HG02852 (cell line): ENCODE results near the gene RGS17.
"Not testable (repeated sequence)": the region's sequence is repeated elsewhere in the genome, so short reads cannot be mapped to it uniquely, and the experiment has no call there.

ENCODE experiments used
- ATAC-seq: cut with Tn5 transposase; IDR thresholded peaks from one replicate; pipeline ENCODE4 v1.9.1; 2021; ENCODE audit warnings: mild to moderate bottlenecking, moderate library complexity; ENCODE audit not compliant: unreplicated experiment

RGS17 gene

GRCh38 chr6:152999538-152999937 lies 131.5 kb downstream of the RGS17 start:
- ATAC-seq = not testable (repeated sequence)

DNA sequence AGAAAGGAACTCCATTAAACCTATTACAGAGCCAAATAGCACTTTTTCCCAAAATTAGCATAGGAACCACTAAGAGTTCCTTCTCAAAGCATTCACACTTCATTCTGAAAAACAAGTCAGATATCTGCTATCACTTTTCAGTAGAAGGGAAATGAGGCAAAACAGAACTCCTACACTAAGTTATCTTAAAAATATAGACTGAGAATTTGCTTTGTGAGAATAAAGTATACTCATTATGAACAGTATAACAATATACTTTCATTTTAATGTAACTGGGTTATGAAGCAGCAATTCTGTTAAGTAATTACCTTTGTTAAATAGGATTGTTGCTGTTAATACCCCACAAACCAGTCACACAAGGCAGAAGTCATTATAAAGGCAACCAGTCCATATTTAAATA lies 137.2 kb downstream of the RGS17 start:
- no peak for ATAC-seq

DNA sequence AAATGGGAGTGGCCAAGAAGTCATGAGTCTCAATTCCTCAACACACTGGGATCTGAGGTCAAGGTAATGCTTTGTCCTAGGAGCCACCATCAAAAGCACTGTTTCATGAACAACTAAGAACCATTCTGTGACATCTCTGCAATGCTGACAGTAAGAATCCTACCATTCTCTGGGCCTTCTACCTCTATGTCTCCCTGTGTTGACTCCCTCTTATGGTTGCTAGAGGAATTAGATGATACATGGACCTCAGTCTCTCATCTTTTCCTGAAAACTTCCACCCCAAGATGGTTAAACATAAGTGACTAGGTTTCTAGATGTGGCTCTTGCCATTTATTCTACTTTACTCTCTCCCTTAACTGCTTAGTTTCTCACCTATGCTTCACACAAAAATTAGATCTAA lies 137.7 kb downstream of the RGS17 start:
- no peak for ATAC-seq

DNA sequence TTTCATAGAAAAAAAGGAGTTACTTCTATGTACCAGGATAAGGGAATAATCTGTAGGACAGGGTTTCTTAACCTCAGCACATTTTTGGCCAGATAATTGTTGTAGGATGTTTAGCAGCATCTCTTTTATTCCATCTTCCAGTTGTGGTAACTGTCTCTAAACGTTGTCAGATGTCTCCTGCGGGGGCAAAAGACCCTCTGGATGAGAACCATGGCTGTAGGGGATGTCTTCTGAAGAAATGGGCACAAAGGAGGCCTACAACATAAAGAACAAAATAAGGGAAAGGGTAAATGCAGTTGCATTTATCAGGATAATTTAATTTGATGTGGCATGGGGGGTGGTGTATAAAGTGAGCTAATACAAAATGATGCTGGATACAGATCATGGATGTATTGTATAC lies 144.1 kb downstream of the RGS17 start:
- ATAC-seq = no peak

GRCh38 chr6:152985300-152985699 lies 145.8 kb downstream of the RGS17 start:
- not testable (repeated sequence) for ATAC-seq

DNA sequence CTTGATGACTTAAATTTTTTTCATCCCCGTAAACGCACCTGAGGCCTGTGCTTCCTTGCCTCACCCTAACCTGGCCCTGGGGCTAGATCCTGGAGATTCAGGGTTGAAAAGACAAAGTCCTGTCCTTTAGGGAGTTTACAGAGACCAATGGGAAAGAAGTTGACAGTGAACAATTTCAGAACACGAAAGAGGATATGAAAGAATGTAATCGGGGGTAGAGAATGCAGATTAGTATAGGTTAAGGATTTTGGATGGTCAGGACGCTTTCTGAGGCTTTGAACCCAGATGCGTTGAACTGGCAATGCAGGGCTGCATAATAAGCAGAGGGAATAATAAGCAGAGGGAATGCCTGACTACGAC lies 146.6 kb downstream of the RGS17 start:
- peak; percentile 29 for ATAC-seq

DNA sequence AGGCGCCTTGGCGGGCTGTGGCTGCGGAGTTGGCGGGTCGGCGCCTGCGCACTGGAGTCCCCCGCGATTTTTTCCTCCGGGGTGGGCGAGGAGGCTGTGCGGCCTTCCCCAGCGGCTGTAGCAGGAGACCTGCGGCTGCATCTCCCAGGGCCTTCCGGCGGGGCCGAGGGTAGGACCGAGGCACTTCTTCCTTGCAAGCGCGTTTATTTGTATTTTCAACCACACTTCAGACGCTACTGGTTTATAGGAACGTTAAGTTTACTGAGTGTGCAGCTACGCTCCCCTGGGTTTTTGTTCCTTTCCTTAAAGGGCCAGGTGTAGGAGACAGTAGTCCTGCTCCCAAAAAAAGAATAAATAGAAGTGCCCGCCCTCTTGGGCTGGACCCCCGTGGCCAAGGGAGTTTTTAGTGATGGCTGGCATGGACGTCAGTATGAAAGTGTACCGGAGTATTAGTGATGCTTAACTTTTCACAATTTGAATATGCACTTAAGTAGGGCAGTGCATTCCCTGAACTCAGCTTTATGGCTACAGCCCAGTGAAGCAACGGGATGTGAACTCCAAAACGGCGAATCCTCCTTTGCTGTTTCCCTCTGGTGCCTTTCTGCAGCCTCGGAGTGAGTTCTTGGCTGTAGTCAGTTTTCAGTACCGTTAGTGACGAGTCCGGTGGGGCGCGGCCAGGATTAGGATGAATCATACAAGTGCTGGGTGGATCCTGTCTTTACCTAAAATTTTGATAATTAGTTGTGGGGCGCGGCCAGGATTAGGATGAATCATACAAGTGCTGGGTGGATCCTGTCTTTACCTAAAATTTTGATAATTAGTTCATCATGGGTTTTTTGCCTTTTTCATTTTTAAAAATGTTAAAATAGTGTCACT lies 147.2 kb downstream of the RGS17 start:
- ATAC-seq = peak; percentile 20

- ATAC-seq = peak; percentile 83
Measured at GRCh38 chr6:152982904-152983636, 148.0 kb downstream of the RGS17 start, which contains the start of gene FBXO5. Gene FBXO5 (minus strand): TSS chr6:152983041. CDS start chr6:152982959, 82 bp downstream.

GRCh38 chr6:152981989-152982903 lies 148.8 kb downstream of the RGS17 start:
- ATAC-seq = peak; percentile 1

DNA sequence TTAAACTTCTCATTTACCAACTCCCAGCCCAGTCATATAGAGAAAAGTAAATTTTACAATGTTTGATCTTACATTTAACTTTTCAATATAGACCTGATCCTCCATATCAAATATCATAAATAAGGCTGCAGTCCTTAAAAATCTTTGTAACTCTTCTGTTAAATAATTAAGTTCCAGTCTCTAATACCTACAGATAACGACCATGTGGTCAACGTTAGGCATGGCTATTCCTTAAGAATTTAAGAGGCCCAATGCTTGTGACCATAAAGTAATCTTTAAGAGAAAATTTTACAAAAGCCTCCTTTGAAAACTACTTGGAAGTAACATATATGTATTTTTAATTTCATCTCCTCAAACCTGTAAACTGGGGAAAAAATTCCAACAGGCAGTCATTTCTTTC lies 149.9 kb downstream of the RGS17 start:
- ATAC-seq = no peak

DNA sequence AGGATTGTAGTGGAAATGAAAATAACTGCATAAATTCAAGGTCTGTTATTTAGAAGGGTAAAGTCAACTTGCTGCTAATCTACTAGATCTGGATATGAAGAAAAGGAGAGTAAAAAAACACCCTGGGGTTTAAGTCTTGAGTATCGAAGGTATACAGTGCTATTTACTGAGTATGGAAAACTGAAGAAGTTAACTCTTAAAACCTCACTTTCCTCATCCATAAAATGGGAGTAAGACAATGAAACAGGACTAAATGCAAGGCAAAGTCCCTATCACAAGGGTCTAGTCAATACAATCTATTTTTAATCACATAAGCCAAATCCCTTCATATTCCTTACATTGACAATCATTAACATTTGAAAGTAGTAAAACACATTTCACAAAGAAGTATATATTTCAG lies 150.4 kb downstream of the RGS17 start:
- ATAC-seq = no peak

DNA sequence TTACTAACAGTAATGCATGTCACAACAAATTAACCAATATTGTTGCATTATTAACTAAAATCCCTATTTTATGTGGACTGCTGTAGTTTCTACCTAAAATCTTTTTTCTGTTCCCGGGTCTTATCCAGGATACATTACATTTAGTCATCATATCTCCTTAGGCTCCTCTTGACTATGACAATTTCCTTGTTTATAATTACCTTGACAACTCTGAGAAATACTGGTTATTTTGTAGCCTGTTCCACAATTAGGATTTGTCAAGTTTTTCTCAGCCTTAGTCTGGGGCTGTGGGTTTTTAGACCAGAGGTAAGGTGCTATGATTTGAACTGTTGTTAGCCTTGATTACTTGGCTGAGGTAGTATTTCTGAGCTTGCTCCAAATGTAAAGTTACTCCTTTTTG lies 152.0 kb downstream of the RGS17 start:
- no peak for ATAC-seq

- no peak for ATAC-seq
Measured at GRCh38 chr6:152978058-152978457, 153.0 kb downstream of the RGS17 start.

- no peak for ATAC-seq
Measured at GRCh38 chr6:152977556-152977955, 153.5 kb downstream of the RGS17 start.

DNA sequence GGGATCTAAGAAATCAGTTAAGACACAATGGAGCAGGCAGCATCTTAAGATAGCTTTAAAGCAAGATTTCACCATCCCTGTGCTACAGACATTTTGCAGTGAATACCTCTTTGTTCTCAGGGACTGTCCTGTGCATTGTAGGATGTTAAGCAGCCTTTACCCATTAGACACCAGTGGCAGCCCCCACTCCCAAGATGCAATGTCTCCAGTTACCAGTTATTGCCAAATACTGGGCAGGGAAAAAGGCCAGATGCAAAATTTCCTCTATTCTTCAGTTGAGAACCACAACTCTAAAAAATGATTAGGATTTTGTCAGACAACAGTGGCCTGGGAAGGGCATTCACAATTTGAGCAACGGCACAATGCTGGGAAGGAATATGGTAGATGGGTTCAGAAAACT lies 154.3 kb downstream of the RGS17 start:
- no peak for ATAC-seq

DNA sequence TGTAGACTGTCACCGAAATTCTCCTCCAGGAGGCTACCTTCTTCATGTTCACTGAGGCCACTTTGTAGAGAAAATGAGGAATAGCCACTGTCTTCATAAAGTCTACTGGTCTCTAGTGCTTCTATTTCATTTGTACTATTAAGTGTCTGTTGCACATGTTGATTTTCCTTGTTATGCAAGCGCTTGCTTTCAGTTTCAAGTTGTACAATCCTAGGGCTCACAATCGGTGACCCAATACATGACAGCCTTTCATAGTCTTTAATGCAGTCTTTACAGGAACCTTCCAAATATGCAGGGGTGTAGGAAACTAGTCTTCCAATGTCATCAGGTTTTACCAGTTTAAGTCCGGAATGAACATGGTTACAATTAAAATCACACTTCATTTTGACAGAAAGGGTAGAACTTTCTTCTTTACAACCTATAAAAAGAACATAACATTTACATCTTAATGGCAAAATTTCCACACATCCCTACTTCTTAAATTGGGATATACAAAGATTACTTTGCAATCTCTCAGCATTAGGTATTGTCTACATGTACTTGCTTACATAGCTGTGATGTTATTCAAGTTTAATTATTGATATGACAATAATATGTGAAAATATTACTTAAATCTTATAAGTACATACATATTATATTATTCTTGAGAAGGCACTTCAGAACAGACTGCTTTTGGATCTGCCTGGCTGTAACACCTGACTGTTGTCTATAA lies 155.7 kb downstream of the RGS17 start:
- peak; percentile 61 for ATAC-seq

DNA sequence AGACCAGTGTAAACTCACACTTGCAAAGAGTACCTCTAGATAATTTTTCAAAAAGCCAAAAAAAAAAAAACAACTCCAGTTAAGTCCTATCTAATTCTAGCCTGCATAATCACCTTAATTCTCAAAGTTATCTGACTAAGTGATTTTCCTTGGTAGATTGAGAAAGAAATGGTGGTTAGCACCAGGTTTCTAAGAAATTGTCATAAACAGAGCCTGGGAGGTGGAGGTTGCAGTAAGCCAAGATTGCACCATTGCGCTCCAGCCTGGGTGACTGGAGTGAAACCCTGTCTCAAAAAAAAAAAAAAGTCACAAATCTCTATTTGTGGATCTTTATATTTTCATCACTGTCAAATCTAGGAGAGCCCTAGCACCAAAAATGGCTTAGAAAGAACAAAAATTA lies 157.2 kb downstream of the RGS17 start:
- no peak for ATAC-seq

- no peak for ATAC-seq
Measured at GRCh38 chr6:152969688-152970418, 161.2 kb downstream of the RGS17 start.

- not testable (repeated sequence) for ATAC-seq
Measured at GRCh38 chr6:152966168-152966894, 164.8 kb downstream of the RGS17 start.
